Endothelial cell of umbilical vein (primary cell): ENCODE results near the gene SORL1. TPM values are rescaled to one million over a fixed set of nuclear protein-coding genes. Genes with fewer than 3 reads are reported as not detected.

Source experiments
- BruUV-seq: library from RNA; stranded (reverse); fragments of 400-500 nt; replicated peaks from 2 replicates; lab custom pipeline; 2021; lab: Mats Ljungman, UMichigan
- CTCF ChIA-PET: fragments of 300-600, 350-600 bp; sonication (Branson Sonifier 250); formaldehyde crosslinking; loops from one replicate; lab custom pipeline; 2021; ENCODE audit warnings: antibody characterized with exemption, inconsistent platforms; lab: Charles Lee
- POLR2A ChIA-PET: fragments of 300-600, 350-600 bp; sonication (Branson Sonifier 250); formaldehyde crosslinking; loops from one replicate; lab custom pipeline; 2021; ENCODE audit warnings: antibody characterized with exemption, inconsistent platforms; lab: Charles Lee
- DNase-seq: peaks from one replicate; pipeline ENCODE4 v3.0.0-alpha.2; 2011; ENCODE audit warnings: low read depth, low spot score
- FAIRE-seq: peaks from 2 replicates; lab custom pipeline; 2011; peaks lifted over from hg19 to GRCh38; lab: Jason Lieb, UNC
- H2AFZ ChIP-seq: 2 replicates; pipeline ENCODE4 v1.6.0; 2012; ENCODE audit warnings: low read depth, low read length, control low read depth, inconsistent platforms
- H3K27ac ChIP-seq: 2 replicates; pipeline ENCODE4 v1.5.1; 2011; ENCODE audit warnings: low read depth, mild to moderate bottlenecking, control low read depth, low read length, moderate library complexity; ENCODE audit not compliant: insufficient read depth
- H3K27me3 ChIP-seq, 2 experiments: 2 replicates each; pipeline versions ENCODE4 v1.6.0 to v1.6.1; 2011; ENCODE audit warnings: low read length in 2 of 2, mixed read lengths in 1 of 2; ENCODE audit not compliant: control insufficient read depth in 2 of 2, insufficient read depth in 2 of 2
- H3K36me3 ChIP-seq, 2 experiments: 2 replicates in 1 of 2; 3 replicates in 1 of 2; pipeline ENCODE4 v1.5.1; 2011; ENCODE audit warnings: low read length in 2 of 2, mild to moderate bottlenecking in 1 of 2, moderate library complexity in 1 of 2; ENCODE audit not compliant: control insufficient read depth in 2 of 2, insufficient read depth in 2 of 2; ENCODE audit errors: extremely low read depth in 1 of 2
- H3K4me1 ChIP-seq: 3 replicates; pipeline ENCODE4 v1.5.1; 2011; ENCODE audit warnings: mild to moderate bottlenecking, low read length; ENCODE audit not compliant: control insufficient read depth, insufficient read depth; ENCODE audit errors: extremely low read depth
- H3K4me2 ChIP-seq: 2 replicates; pipeline ENCODE4 v1.6.1; 2011; ENCODE audit warnings: low read length, control low read depth, mixed read lengths; ENCODE audit not compliant: insufficient read depth
- H3K4me3 ChIP-seq, 3 experiments: fragments of 200-600 bp in 1 of 3; sonication (generic), shearing (Covaris generic) in 1 of 3; replicated peaks in 1 of 3; 2 replicates each; pipeline ENCODE4 v1.5.1; 2011 to 2016; ENCODE audit warnings: control low read depth in 3 of 3, low read length in 3 of 3, mild to moderate bottlenecking in 2 of 3, inconsistent platforms in 1 of 3, low read depth in 1 of 3, moderate library complexity in 1 of 3; ENCODE audit not compliant: insufficient read depth in 1 of 3
- H3K79me2 ChIP-seq: 2 replicates; pipeline ENCODE4 v1.6.0; 2012; ENCODE audit warnings: low read length, inconsistent platforms; ENCODE audit not compliant: control insufficient read depth, insufficient read depth
- H3K9ac ChIP-seq: replicated peaks from 2 replicates; pipeline ENCODE3; 2011; ENCODE audit warnings: low read length, control low read depth; ENCODE audit not compliant: insufficient read depth; ENCODE audit errors: extremely low read depth
- H3K9me1 ChIP-seq: replicated peaks from 3 replicates; pipeline ENCODE4 v1.6.0; 2011; ENCODE audit warnings: mild to moderate bottlenecking, low read length; ENCODE audit not compliant: control insufficient read depth, insufficient read depth; ENCODE audit errors: extremely low read depth
- H3K9me3 ChIP-seq: replicated peaks from 2 replicates; pipeline ENCODE4 v1.5.1; 2012; ENCODE audit warnings: low read length, inconsistent platforms; ENCODE audit not compliant: control insufficient read depth, insufficient read depth
- H4K20me1 ChIP-seq: replicated peaks from 2 replicates; pipeline ENCODE3; 2011; ENCODE audit warnings: mild to moderate bottlenecking, low read length; ENCODE audit not compliant: control insufficient read depth, insufficient read depth; ENCODE audit errors: extremely low read depth
- EZH2 ChIP-seq: IDR thresholded peaks from 2 replicates; pipeline ENCODE4 v1.6.1; 2012; ENCODE audit warnings: borderline replicate concordance, low read depth, mild to moderate bottlenecking, moderate library complexity, low read length, inconsistent platforms; ENCODE audit not compliant: severe bottlenecking
- FOS ChIP-seq: IDR thresholded peaks from 2 replicates; pipeline ENCODE4 v1.6.1; 2011; ENCODE audit warnings: mild to moderate bottlenecking, low read length, moderate library complexity, borderline replicate concordance; ENCODE audit not compliant: insufficient read depth
- GATA2 ChIP-seq: IDR thresholded peaks from 2 replicates; pipeline ENCODE4 v1.7.0; 2011; ENCODE audit warnings: low read depth, mild to moderate bottlenecking, moderate library complexity, mixed read lengths, low read length; ENCODE audit not compliant: insufficient read length, insufficient read depth
- JUN ChIP-seq: IDR thresholded peaks from 2 replicates; pipeline ENCODE4 v1.6.1; 2011; ENCODE audit warnings: borderline replicate concordance, low read depth; ENCODE audit not compliant: insufficient read length, insufficient read depth
- MYC ChIP-seq: IDR thresholded peaks from one replicate; pipeline ENCODE4 v1.6.1; 2011; ENCODE audit warnings: mild to moderate bottlenecking, low read depth, low read length
- POLR2A ChIP-seq: IDR thresholded peaks from 2 replicates; pipeline ENCODE4 v1.6.1; 2012; ENCODE audit warnings: low read depth, mild to moderate bottlenecking, control low read depth, low read length
- POLR2AphosphoS5 ChIP-seq: IDR thresholded peaks from 2 replicates; pipeline ENCODE4 v1.6.1; 2012; ENCODE audit warnings: low read depth, mild to moderate bottlenecking, control low read depth, low read length, moderate library complexity; ENCODE audit not compliant: insufficient read depth
- dilution Hi-C: fragments of 300-500 bp; cut with MboI; formaldehyde crosslinking; loops from one replicate; pipeline ENCODE4 v1.15.0; 2019; ENCODE audit warnings: low sequenced_read_pairs; ENCODE audit not compliant: extremely low pct_ligation_motif_present
- intact Hi-C: fragments of 100-400 bp; cut with micrococcal nuclease; formaldehyde crosslinking; loops from one replicate; pipeline ENCODE4 v1.10.0; 2022
- polyA plus RNA-seq, 4 experiments: library from polyadenylated mRNA; depleted of rRNA in 3 of 4; stranded (reverse) in 3 of 4; unstranded in 1 of 4; fragments of >200 nt; gene quantifications; 2 replicates each; pipeline versions ENCODE4 v1.2.1 to v1.2.3, GENCODE V29; 2011 to 2012; ENCODE audit warnings: missing spikeins in 1 of 4
- total RNA-seq: library from RNA; stranded (reverse); gene quantifications from 2 replicates; pipeline ENCODE4 v1.2.3, GENCODE V29; 2021
- TF ChIP-seq, protein P1 (sequence below): IDR thresholded peaks from 2 replicates; pipeline ENCODE4 v1.6.1; 2011; ENCODE audit not compliant: insufficient read depth, insufficient read length
- TF ChIP-seq, protein P2 (sequence below), 2 donors: IDR thresholded peaks; 1 replicate in 1 of 2; 2 replicates in 1 of 2; pipeline ENCODE4 v1.5.1; 2011; ENCODE audit warnings: low read length in 2 of 2, mild to moderate bottlenecking in 2 of 2, moderate library complexity in 2 of 2, control low read depth in 1 of 2, inconsistent platforms in 1 of 2, low read depth in 1 of 2; ENCODE audit not compliant: insufficient read depth in 1 of 2; ENCODE audit errors: extremely low read depth in 1 of 2

The SORL1 gene
- total and polyA plus RNA-seq, 2 donors (not counting 3 experiments of a cell fraction or from before 2014, with no cell fraction given) = 0.17 to 0.31 TPM

DNA sequence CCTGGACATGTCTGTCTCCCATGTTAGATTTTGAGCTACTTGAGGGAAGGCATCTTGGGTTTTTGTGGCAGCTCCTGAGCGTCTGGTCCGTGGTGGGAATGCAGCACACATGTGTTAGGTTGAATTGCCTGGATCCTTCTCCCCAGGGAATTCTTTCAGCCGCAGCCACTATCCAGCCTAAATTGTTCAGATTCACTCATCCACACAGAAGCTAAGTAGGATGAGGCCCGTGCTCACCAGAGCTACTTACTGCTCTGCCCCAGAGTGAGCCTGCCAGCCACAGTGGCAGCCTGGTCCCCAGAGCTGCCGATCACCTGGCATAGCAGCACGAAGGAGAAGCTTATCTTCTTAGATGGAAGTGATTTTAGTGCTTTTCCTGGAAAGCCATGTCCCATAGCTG is 35.1 kb downstream of the SORL1 start:
- Histone ChIP-seq H3K27ac (no peak overlapping the region), H3K79me2 (no peaks in the 10 kb centered on the region), H4K20me1 (no peaks in the 10 kb centered on the region), H3K4me3 (no peak overlapping the region), H3K4me1 (peaks cover 13% of the 10 kb centered on the region), H3K9me1 (no peaks in the 10 kb centered on the region), H3K9ac (no peak overlapping the region), H3K9me3 (no peaks in the 10 kb centered on the region), H3K4me2 (no peak overlapping the region), H3K36me3 (no peaks in the 10 kb centered on the region), H2AFZ (no peak overlapping the region), H3K27me3 (no peaks in the 10 kb centered on the region)
- no TSS peak for BruUV-seq
- no peak for FAIRE-seq
- intact Hi-C loops (no loop called here), dilution Hi-C loops (no loop called here)
- CTCF ChIA-PET = interaction anchor here (1.2 to 1.6 kb wide), 2 partner anchors 35 to 104 kb away, joined by 3 read pairs; partner anchors contain the start of gene SORL1
- TF ChIP-seq POLR2A = no peak
- TF ChIP-seq, protein P1, sequence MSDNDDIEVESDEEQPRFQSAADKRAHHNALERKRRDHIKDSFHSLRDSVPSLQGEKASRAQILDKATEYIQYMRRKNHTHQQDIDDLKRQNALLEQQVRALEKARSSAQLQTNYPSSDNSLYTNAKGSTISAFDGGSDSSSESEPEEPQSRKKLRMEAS = no peak
- no peak for TF ChIP-seq GATA2
- no peak for TF ChIP-seq POLR2AphosphoS5
- TF ChIP-seq FOS = no peak
- no peak for TF ChIP-seq JUN
- TF ChIP-seq, protein P2, sequence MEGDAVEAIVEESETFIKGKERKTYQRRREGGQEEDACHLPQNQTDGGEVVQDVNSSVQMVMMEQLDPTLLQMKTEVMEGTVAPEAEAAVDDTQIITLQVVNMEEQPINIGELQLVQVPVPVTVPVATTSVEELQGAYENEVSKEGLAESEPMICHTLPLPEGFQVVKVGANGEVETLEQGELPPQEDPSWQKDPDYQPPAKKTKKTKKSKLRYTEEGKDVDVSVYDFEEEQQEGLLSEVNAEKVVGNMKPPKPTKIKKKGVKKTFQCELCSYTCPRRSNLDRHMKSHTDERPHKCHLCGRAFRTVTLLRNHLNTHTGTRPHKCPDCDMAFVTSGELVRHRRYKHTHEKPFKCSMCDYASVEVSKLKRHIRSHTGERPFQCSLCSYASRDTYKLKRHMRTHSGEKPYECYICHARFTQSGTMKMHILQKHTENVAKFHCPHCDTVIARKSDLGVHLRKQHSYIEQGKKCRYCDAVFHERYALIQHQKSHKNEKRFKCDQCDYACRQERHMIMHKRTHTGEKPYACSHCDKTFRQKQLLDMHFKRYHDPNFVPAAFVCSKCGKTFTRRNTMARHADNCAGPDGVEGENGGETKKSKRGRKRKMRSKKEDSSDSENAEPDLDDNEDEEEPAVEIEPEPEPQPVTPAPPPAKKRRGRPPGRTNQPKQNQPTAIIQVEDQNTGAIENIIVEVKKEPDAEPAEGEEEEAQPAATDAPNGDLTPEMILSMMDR (IDR thresholded peaks at IDR 0.05; ENCODE audit: extremely low read depth in 1 of 2, insufficient read depth in 1 of 2, low read depth in 1 of 2, low read length in 2 of 2) = no peak
- TF ChIP-seq EZH2 = no peak
- no peak for TF ChIP-seq MYC
- POLR2A ChIA-PET = no interaction called here
- no peak for DNase-seq
